ENCODE measurements around the gene HSPH1.

- TF ChIP-seq, protein P1, sequence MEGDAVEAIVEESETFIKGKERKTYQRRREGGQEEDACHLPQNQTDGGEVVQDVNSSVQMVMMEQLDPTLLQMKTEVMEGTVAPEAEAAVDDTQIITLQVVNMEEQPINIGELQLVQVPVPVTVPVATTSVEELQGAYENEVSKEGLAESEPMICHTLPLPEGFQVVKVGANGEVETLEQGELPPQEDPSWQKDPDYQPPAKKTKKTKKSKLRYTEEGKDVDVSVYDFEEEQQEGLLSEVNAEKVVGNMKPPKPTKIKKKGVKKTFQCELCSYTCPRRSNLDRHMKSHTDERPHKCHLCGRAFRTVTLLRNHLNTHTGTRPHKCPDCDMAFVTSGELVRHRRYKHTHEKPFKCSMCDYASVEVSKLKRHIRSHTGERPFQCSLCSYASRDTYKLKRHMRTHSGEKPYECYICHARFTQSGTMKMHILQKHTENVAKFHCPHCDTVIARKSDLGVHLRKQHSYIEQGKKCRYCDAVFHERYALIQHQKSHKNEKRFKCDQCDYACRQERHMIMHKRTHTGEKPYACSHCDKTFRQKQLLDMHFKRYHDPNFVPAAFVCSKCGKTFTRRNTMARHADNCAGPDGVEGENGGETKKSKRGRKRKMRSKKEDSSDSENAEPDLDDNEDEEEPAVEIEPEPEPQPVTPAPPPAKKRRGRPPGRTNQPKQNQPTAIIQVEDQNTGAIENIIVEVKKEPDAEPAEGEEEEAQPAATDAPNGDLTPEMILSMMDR (IDR thresholded peaks at IDR 0.05; ENCODE audit: low read length) = no peak
- TF ChIP-seq EZH2 (optimal IDR thresholded peaks at IDR 0.05; ENCODE audit: low read depth, low read length) = no peak
Observed at GRCh38 chr13:31116224-31116623, 45.5 kb downstream of the HSPH1 start.
